Measurements from ENCODE around the gene BARX1. TPM values are rescaled to one million over a fixed set of nuclear protein-coding genes. Genes with fewer than 3 reads are reported as not detected.

The BARX1 gene
- total RNA-seq, 6 experiments from 2014 or later, result not detected

DNA sequence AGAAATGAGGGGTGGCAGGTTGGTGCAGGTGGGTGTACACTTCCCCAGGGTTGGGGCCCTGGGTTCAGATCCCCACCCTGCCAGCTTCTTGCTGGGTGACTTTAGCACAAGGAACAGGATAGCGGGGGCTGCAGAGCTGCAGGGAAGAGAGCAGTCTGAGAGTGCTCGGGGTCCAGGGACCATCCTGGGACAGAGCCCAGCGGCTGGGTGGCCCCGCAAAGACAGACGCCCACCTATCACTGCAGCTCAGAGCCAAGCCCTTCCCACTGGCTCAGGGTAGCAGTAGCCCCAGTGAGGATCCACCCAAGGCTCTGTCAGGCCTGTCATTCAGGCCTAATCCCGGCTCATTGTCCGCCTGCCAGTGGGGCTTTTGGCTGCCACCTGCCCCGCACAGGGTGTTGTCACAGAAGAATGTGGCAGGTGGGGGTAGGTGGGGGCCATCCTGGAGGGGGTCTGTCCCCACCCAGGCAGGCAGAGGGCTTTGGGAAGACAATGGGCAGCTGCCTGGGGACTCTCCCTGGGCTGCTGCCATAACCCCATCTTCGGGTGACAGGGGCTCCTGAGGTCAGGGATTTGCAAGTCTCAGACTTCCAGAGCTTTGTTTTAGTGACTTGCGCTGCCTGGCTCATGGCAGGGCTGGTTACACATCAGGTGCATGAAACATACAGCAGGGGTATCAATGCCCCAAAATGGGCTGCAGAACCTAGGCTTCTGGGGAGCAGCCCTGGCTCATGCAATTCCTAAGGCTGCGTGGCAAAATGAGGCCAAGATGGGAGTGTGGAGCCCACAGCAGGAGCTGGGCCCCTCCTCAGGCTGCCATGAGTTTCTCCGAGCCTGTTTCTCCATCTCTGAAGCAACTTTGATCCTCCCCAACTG, 52.1 kb downstream of the BARX1 start:
- H3K27ac ChIP-seq, result no peak overlapping the region
- H3K27me3 ChIP-seq, result no peaks in the 10 kb centered on the region
- no peaks in the 10 kb centered on the region for H3K4me1 ChIP-seq
- no peaks in the 10 kb centered on the region for H3K36me3 ChIP-seq
- intact Hi-C loops (cut with DNase I), result loop anchor here in 1 of 2 donors (10.0 kb wide), 1 partner anchor 78 kb away; no protein-coding TSS in a partner anchor
- DNase-seq (peak; percentile 6 to 38 (median 37)), ATAC-seq (no peak)
- no peak overlapping the region for H3K4me3 ChIP-seq
- H3K9me3 ChIP-seq, result no peaks in the 10 kb centered on the region
- WGBS (ENCODE audit: insufficient coverage, low coverage, low lambda C conversion rate, missing lambda C conversion rate), result 80% methylated on average over 1 of the region's 12 CpGs
- TF ChIP-seq, protein P1, sequence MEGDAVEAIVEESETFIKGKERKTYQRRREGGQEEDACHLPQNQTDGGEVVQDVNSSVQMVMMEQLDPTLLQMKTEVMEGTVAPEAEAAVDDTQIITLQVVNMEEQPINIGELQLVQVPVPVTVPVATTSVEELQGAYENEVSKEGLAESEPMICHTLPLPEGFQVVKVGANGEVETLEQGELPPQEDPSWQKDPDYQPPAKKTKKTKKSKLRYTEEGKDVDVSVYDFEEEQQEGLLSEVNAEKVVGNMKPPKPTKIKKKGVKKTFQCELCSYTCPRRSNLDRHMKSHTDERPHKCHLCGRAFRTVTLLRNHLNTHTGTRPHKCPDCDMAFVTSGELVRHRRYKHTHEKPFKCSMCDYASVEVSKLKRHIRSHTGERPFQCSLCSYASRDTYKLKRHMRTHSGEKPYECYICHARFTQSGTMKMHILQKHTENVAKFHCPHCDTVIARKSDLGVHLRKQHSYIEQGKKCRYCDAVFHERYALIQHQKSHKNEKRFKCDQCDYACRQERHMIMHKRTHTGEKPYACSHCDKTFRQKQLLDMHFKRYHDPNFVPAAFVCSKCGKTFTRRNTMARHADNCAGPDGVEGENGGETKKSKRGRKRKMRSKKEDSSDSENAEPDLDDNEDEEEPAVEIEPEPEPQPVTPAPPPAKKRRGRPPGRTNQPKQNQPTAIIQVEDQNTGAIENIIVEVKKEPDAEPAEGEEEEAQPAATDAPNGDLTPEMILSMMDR (IDR thresholded peaks at IDR 0.05), result no peak
- no peak for TF ChIP-seq POLR2A (IDR thresholded peaks at IDR 0.05)

DNA sequence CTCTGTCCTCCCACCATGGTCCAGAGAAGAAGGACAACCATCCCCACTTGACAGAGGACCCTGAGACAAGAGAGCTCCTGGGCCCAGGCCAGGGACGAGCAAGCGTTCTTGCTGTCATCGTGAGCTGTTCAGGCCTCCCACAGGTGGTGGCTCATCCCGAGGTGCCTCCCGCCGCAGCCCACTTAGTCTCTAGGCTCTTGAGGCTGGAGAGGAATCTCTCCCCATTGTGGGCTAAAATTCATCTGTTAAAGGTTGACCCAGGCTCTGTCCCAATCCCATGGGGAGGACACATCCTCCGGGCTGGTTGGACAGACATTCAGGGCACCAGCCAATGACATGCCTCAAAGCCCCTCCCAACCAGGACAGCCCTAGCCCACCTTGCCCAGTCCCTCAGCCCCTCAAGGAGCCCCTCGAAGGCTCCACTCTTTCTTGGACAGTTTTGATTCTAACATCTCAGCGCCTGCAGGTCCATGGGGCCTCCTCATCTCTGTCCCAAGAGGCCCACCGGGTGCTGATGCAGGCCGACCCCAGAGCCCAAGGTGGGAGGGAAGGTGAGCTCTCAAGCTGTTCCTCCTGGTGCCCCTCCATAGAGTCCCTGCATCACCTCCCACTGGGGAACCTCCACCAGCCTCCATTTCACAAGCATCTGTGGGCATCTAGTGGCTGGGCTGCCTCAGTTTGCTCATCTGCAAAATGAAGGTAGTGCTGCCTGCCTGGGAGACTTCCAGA, 52.9 kb downstream of the BARX1 start:
- Histone ChIP-seq H3K36me3 (no peaks in the 10 kb centered on the region), H3K27me3 (no peaks in the 10 kb centered on the region), H3K4me1 (no peaks in the 10 kb centered on the region), H3K4me3 (no peak overlapping the region), H3K27ac (no peak overlapping the region), H3K9me3 (no peaks in the 10 kb centered on the region)
- intact Hi-C loops (cut with DNase I), result loop anchor here in 1 of 2 donors (10.0 kb wide), 1 partner anchor 77 kb away; no protein-coding TSS in a partner anchor
- DNase-seq, result peak; percentile 1 to 36 (median 22)
- WGBS (ENCODE audit: insufficient coverage, low coverage, low lambda C conversion rate, missing lambda C conversion rate), result 70% methylated on average over 4 of the region's 11 CpGs
- TF ChIP-seq, protein P1 (IDR thresholded peaks at IDR 0.05), result no peak
- no peak for TF ChIP-seq POLR2A (IDR thresholded peaks at IDR 0.05)
- ATAC-seq, result no peak

Other genes starting within 250 kb of the BARX1 start
- 1 to 10 TPM in 5 of 6 experiments, under 1 TPM in 1; 0.86 to 3.3 (median 1.8) TPM for gene PTPDC1, start 129.1 kb upstream of the BARX1 start, total RNA-seq

Data from right lobe of liver (tissue), 6 donors.